ENCODE measurements around the gene BEND2.

BEND2 gene

DNA sequence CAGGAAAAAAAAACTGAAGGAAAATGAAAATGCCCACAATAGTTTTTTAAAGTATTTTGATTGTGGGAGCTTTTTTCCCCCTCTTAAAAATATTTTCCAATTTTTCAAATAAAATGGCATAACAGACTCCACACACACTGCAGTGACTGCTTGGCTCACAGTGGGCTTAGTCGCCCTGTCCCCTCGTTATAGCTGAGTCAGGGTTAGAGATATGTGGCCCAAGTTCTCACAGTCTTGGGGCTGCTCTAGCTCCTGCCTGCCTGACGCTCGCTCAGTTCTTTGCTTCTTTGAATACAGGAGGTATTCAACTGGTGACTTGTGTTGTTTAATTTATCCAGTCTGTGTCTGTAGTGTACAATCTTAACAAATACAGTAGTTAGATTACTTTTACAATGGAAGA lies 47.7 kb downstream of the BEND2 start:
- no peak overlapping the region for H3K4me3 ChIP-seq (ENCODE audit: low read length)
- DNase-seq (ENCODE audit: low read depth) = no peak

DNA sequence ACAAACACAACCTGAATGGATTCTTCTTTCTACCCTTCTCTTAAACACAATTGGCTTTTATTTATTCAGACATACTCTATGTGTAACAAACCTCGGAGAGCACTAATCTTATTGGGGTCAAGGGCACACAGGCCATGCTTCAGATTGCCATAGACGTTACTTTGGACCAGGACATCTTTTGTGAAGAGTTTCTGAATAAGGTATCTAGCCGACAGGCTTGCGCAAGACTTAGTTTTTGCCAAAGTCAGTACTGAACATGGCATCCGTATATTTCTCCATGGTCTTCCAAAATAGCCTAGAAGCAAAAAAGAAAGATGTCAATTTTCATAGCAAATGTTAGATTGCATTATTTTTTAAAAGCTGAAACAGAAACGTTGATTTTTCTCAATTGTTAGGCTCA lies 49.8 kb downstream of the BEND2 start:
- no peak overlapping the region for H3K4me3 ChIP-seq (ENCODE audit: low read length)
- TF ChIP-seq, protein P1, sequence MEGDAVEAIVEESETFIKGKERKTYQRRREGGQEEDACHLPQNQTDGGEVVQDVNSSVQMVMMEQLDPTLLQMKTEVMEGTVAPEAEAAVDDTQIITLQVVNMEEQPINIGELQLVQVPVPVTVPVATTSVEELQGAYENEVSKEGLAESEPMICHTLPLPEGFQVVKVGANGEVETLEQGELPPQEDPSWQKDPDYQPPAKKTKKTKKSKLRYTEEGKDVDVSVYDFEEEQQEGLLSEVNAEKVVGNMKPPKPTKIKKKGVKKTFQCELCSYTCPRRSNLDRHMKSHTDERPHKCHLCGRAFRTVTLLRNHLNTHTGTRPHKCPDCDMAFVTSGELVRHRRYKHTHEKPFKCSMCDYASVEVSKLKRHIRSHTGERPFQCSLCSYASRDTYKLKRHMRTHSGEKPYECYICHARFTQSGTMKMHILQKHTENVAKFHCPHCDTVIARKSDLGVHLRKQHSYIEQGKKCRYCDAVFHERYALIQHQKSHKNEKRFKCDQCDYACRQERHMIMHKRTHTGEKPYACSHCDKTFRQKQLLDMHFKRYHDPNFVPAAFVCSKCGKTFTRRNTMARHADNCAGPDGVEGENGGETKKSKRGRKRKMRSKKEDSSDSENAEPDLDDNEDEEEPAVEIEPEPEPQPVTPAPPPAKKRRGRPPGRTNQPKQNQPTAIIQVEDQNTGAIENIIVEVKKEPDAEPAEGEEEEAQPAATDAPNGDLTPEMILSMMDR (IDR thresholded peaks at IDR 0.05; ENCODE audit: insufficient read depth, low read depth, low read length, missing control alignments) = no peak
- no peak for DNase-seq (ENCODE audit: low read depth)

More for the DNA sequence above, 47.7 kb downstream of the BEND2 start:
- TF ChIP-seq, protein P1 (IDR thresholded peaks at IDR 0.05; ENCODE audit: insufficient read depth, low read depth, low read length, missing control alignments) = no peak

DNA sequence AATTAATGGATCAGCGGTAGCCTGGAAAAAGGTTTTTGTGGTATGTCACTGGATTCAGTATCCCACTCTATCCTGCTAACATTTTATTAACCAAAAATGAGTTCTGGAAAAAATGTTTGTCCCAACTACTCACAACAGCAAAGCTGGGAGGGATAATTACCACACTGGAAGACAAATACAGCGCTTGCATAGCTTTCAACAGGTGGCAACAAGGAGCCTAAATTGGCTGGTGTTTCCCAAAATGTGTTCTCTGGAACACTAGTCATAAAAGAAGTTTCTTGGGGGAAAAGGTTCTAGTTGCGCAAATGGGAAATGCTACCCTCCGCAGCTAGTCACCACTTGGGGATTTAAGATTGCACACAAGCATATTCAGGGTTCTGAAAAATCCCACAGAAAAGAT lies 54.6 kb downstream of the BEND2 start:
- TF ChIP-seq, protein P1 (IDR thresholded peaks at IDR 0.05; ENCODE audit: insufficient read depth, low read depth, low read length, missing control alignments) = no peak
- no peak overlapping the region for H3K4me3 ChIP-seq (ENCODE audit: low read length)
- no peak for DNase-seq (ENCODE audit: low read depth)

DNA sequence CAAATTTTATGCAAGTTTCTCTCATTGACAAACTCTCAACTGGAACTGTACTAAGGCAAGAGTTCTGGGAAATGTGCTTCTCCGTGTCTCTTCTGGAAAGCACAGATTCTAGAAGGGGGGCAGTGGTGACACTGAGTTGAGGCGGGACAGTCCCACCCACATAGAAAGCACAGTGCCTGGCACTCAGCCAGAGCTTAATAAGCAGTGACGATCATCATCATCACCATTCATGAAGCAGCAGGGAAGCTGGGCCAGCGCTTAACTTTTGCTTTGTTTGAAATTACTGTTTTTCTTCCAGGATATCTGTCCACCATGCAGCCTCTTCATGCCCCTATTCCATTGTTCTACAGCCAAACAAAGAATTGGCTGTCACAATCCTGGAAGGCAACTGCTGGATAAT lies 60.3 kb downstream of the BEND2 start:
- TF ChIP-seq, protein P1 (IDR thresholded peaks at IDR 0.05; ENCODE audit: insufficient read depth, low read depth, low read length, missing control alignments) = no peak
- H3K4me3 ChIP-seq (ENCODE audit: low read length) = no peak overlapping the region
- no peak for DNase-seq (ENCODE audit: low read depth)

DNA sequence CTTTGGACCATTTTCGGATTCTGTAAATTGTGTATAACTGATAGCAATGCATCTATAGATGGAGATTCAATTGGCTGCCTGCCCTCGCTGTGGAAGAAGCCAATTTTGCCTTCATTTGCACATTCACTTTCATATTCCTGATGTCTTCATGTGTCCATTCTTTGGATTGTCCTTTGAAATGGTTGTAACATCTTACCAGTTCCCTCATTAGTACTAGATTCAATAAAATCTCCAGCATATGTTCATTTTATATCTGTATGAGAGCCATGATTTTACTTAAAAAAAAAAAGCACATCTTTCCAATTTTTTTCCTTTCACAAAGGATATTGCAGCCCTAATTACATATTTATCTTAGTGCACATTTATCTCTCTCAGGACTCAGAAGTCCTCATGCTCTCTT lies 61.7 kb downstream of the BEND2 start:
- H3K4me3 ChIP-seq (ENCODE audit: low read length) = no peak overlapping the region
- DNase-seq (ENCODE audit: low read depth) = no peak
- TF ChIP-seq, protein P1 (IDR thresholded peaks at IDR 0.05; ENCODE audit: insufficient read depth, low read depth, low read length, missing control alignments) = no peak

DNA sequence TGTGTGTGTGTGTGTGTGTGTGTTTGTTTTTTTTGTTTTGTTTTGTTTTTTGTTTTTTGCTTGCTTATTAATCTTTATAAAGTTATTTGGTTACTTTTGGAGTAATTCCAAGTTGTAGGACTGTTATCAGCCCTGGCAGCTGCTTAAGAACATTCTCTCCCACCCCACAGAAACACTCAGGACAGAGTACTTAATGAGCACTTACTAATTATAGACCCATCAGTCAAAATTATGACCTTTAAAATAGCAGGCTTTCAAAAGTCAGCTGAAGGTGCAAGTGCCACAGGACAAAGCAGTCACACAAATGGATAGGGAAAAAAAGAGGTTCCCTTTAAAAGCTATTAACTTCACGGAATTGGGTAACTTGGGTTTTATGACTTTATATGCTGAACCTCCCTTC lies 69.0 kb downstream of the BEND2 start:
- H3K4me3 ChIP-seq (ENCODE audit: low read length) = no peak overlapping the region
- TF ChIP-seq, protein P1 (IDR thresholded peaks at IDR 0.05; ENCODE audit: insufficient read depth, low read depth, low read length, missing control alignments) = no peak
- no peak for DNase-seq (ENCODE audit: low read depth)

DNA sequence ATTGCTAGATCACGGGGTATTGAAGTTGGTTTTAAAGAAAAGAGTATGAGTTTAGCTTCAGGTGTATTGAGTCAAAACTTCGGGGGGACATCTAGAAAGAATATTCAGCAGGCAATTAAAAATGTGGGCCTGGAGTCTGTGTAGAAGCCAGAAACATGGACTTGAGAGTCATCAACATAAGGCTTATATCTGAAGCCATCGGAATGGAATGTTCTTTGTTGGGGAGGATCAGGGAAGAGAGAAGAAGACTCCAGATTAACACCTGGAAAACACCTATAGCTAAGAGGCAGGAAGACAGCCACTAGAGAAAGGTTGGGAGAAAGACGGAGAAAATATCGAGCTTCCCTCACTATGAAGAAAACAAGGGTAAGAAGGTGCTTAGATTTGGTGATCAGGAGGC lies 69.5 kb downstream of the BEND2 start:
- DNase-seq (ENCODE audit: low read depth) = no peak
- H3K4me3 ChIP-seq (ENCODE audit: low read length) = no peak overlapping the region
- TF ChIP-seq, protein P1 (IDR thresholded peaks at IDR 0.05; ENCODE audit: insufficient read depth, low read depth, low read length, missing control alignments) = no peak

Data from epithelial cell of esophagus (primary cell).